Panc1 (cell line): ENCODE data around the gene PPP6R2. TPM values are rescaled to one million over a fixed set of nuclear protein-coding genes. Genes with fewer than 3 reads are reported as not detected.

ENCODE experiments used
- ATAC-seq: fragments of 200-7000 bp; cut with Tn5 transposase; 2 replicates; pipeline ENCODE4 v1.9.1; 2020; ENCODE audit warnings: mild to moderate bottlenecking, moderate library complexity
- BruUV-seq: library from RNA; stranded (reverse); fragments of 400-500 nt; replicated peaks from 2 replicates; lab custom pipeline; 2021; lab: Mats Ljungman, UMichigan
- CTCF ChIA-PET: fragments of 300-600 bp; sonication (Branson Sonifier 250); formaldehyde crosslinking; loops from one replicate; lab custom pipeline; 2022; ENCODE audit warnings: antibody characterized with exemption; lab: Charles Lee
- POLR2A ChIA-PET: fragments of 300-600 bp; sonication (Branson Sonifier 250); formaldehyde crosslinking; loops from one replicate; lab custom pipeline; 2022; ENCODE audit warnings: antibody characterized with exemption; lab: Charles Lee
- DNase-seq: peaks from one replicate; pipeline ENCODE4 v3.0.0-alpha.2; 2010; ENCODE audit warnings: low read depth, low spot score
- H3K27ac ChIP-seq: 2 replicates; pipeline ENCODE4 v1.5.1; 2011; ENCODE audit warnings: mild to moderate bottlenecking, low read length, inconsistent platforms
- H3K27me3 ChIP-seq: fragments of 200-500 bp; sonication (Bioruptor generic); 2 replicates; pipeline ENCODE4 v1.6.0; 2014; ENCODE audit warnings: low read length, inconsistent platforms; ENCODE audit not compliant: control insufficient read depth, insufficient read depth
- H3K36me3 ChIP-seq: fragments of 200-500 bp; sonication (Bioruptor generic); 2 replicates; pipeline ENCODE4 v1.5.1; 2014; ENCODE audit warnings: inconsistent platforms, mild to moderate bottlenecking, low read length, moderate library complexity; ENCODE audit not compliant: control insufficient read depth, insufficient read depth
- H3K4me1 ChIP-seq: 2 replicates; pipeline ENCODE4 v1.5.1; 2011; ENCODE audit warnings: inconsistent platforms, mild to moderate bottlenecking, low read length, moderate library complexity; ENCODE audit not compliant: control insufficient read depth, insufficient read depth
- H3K4me3 ChIP-seq, 2 experiments: 2 replicates each; pipeline ENCODE4 v1.5.1; 2011 to 2012; ENCODE audit warnings: low read depth in 2 of 2, low read length in 2 of 2, mild to moderate bottlenecking in 2 of 2, inconsistent platforms in 1 of 2, moderate library complexity in 1 of 2
- H3K9me3 ChIP-seq: fragments of 200-500 bp; sonication (Bioruptor generic); 2 replicates; pipeline ENCODE4 v1.5.1; 2014; ENCODE audit warnings: low read depth, mild to moderate bottlenecking, inconsistent platforms, low read length, moderate library complexity; ENCODE audit not compliant: control insufficient read depth, insufficient read depth
- CTCF ChIP-seq: fragments of 450-650 bp; IDR thresholded peaks from 2 replicates; pipeline ENCODE4 v1.5.1; 2017; ENCODE audit warnings: mild to moderate bottlenecking
- POLR2AphosphoS5 ChIP-seq: IDR thresholded peaks from 2 replicates; pipeline ENCODE4 v1.6.1; 2012; ENCODE audit warnings: mild to moderate bottlenecking, low read depth, low read length, moderate library complexity
- REST ChIP-seq, 2 experiments: IDR thresholded peaks; 2 replicates each; pipeline ENCODE4 v1.6.1; 2011 to 2012; ENCODE audit warnings: low read depth in 2 of 2, control low read depth in 1 of 2, low read length in 1 of 2, mild to moderate bottlenecking in 1 of 2, moderate library complexity in 1 of 2; ENCODE audit not compliant: insufficient read depth in 1 of 2
- SIN3A ChIP-seq: IDR thresholded peaks from 2 replicates; pipeline ENCODE4 v1.6.1; 2012; ENCODE audit warnings: low read depth, mild to moderate bottlenecking, low read length, moderate library complexity, borderline replicate concordance; ENCODE audit not compliant: insufficient read depth
- TCF7L2 ChIP-seq: IDR thresholded peaks from 2 replicates; pipeline ENCODE4 v1.6.1; 2011; ENCODE audit warnings: mild to moderate bottlenecking, low read depth, low read length, inconsistent platforms
- in situ Hi-C: cut with HindIII; loops from 2 replicates; pipeline ENCODE4 v1.10.0; 2016; ENCODE audit warnings: low sequenced_read_pairs, low pct_unique_long_range_greater_than_20kb
- intact Hi-C: fragments of 100-400 bp; cut with micrococcal nuclease; formaldehyde crosslinking; loops from one replicate; pipeline ENCODE4 v1.10.0; 2022; ENCODE audit not compliant: unreplicated experiment
- total RNA-seq: library from RNA; stranded (reverse); gene quantifications from one replicate; pipeline ENCODE4 v1.2.1, GENCODE V29; 2021; ENCODE audit not compliant: unreplicated experiment

PPP6R2 gene
- total RNA-seq, 1 experiment from 2014 or later = 52.8 TPM

- CTCF ChIA-PET = no interaction called here
- H3K27me3 ChIP-seq = no peaks in the 10 kb centered on the region
- ATAC-seq = no peak
- BruUV-seq = no TSS peak
- peaks cover 9% of the 10 kb centered on the region; the same call in 1 of the 2 replicates for H3K4me1 ChIP-seq
- no peaks in the 10 kb centered on the region for H3K9me3 ChIP-seq
- no peak overlapping the region for H3K27ac ChIP-seq
- intact Hi-C loops = no loop called here
- TF ChIP-seq SIN3A = no peak
- TF ChIP-seq REST (IDR thresholded peaks at IDR 0.05; ENCODE audit: insufficient read depth in 1 of 2, low read depth in 2 of 2, low read length in 1 of 2) = no peak
- TF ChIP-seq POLR2AphosphoS5 = no peak
- H3K4me3 ChIP-seq = no peak overlapping the region
- in situ Hi-C loops = no loop called here
- H3K36me3 ChIP-seq = no peaks in the 10 kb centered on the region
- no peak for DNase-seq
- POLR2A ChIA-PET = interaction anchor here (0.6 kb wide), 1 partner anchor 14 kb away, joined by 3 read pairs; no protein-coding TSS in a partner anchor
Measured at GRCh38 chr22:50317674-50318073, 25.5 kb upstream of the PPP6R2 start.

GRCh38 chr22:50318356-50318697 lies 24.8 kb upstream of the PPP6R2 start:
- ATAC-seq (no peak), DNase-seq (no peak)
- Histone ChIP-seq H3K9me3 (no peaks in the 10 kb centered on the region), H3K27ac (no peak overlapping the region), H3K36me3 (no peaks in the 10 kb centered on the region), H3K27me3 (no peaks in the 10 kb centered on the region), H3K4me1 (peaks cover 9% of the 10 kb centered on the region; the same call in 1 of the 2 replicates), H3K4me3 (no peak overlapping the region)
- intact Hi-C loops (no loop called here), in situ Hi-C loops (no loop called here)
- CTCF ChIA-PET = no interaction called here
- no TSS peak for BruUV-seq
- POLR2A ChIA-PET = no interaction called here
- TF ChIP-seq SIN3A = no peak
- TF ChIP-seq POLR2AphosphoS5 = no peak

DNA sequence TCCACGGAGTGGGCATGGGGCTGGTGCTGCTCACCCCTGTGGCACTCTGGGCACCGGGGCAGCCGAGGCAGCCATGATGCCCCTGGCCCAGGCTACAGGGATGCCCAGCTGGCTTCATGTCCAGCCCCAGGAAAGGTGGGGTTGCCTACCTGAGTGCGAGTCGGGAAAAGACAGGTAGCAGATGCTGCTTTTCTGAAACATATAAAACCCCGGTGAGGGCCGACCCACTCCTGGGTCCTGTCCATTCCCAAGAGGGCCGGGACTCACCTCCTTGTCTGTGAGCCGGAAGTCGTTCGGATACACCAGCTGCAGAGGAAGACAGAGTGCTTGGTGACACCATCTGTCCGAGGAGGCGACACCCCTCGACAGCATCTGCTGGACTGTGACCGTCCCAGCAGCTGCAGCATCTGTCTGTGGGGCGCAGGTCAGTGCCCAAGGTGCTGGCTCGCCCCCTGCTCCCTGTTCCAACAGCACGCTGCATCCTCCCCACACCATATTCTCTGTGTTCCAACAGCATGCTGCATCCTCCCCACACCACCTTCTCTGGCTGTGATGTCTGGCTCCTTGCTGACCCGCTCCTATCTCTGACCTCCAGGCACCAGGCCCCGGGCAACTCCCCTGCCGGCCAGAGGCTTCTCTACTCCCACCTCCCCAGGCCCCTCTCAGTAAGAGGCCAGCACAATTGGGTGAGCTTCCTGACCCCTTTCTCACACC lies 24.3 kb upstream of the PPP6R2 start:
- Histone ChIP-seq H3K4me1 (peaks cover 8% of the 10 kb centered on the region; the same call in 1 of the 2 replicates), H3K9me3 (no peaks in the 10 kb centered on the region), H3K27ac (no peak overlapping the region), H3K4me3 (no peak overlapping the region), H3K27me3 (no peaks in the 10 kb centered on the region), H3K36me3 (no peaks in the 10 kb centered on the region)
- no peak for TF ChIP-seq SIN3A
- TF ChIP-seq TCF7L2 = no peak
- TF ChIP-seq REST (IDR thresholded peaks at IDR 0.05; ENCODE audit: insufficient read depth in 1 of 2, low read depth in 2 of 2, low read length in 1 of 2) = no peak
- TF ChIP-seq CTCF = no peak
- TF ChIP-seq POLR2AphosphoS5 = no peak
- BruUV-seq = no TSS peak
- no peak for DNase-seq
- no peak for ATAC-seq
- intact Hi-C loops = no loop called here
- ChIA-PET CTCF (no interaction called here), POLR2A (no interaction called here)
- in situ Hi-C loops = no loop called here
